A673 (cell line): Measurements from ENCODE around the gene TCF7L2. TPM values are rescaled to one million over a fixed set of nuclear protein-coding genes. Genes with fewer than 3 reads are reported as not detected.

ENCODE experiments used
- BruUV-seq: library from RNA; stranded (reverse); fragments of 400-500 nt; replicated peaks from 2 replicates; lab custom pipeline; 2021; lab: Mats Ljungman, UMichigan
- CTCF ChIA-PET: fragments of 300-600 bp; sonication (Branson Sonifier 250); formaldehyde crosslinking; loops from one replicate; lab custom pipeline; 2022; ENCODE audit warnings: antibody characterized with exemption; lab: Charles Lee
- POLR2A ChIA-PET: fragments of 300-600 bp; sonication (Branson Sonifier 250); formaldehyde crosslinking; loops from one replicate; lab custom pipeline; 2022; ENCODE audit warnings: antibody characterized with exemption; ENCODE audit not compliant: low non-redundant PET; lab: Charles Lee
- DNase-seq: peaks from one replicate; pipeline ENCODE4 v3.0.0-alpha.2; 2015; ENCODE audit warnings: low spot score
- H3K27ac ChIP-seq: fragments of 200-600 bp; sonication (generic); 2 replicates; pipeline ENCODE4 v1.5.1; 2016; ENCODE audit warnings: mixed run types, low read depth, mild to moderate bottlenecking, mixed read lengths, antibody characterized with exemption, low read length; ENCODE audit not compliant: poor library complexity, severe bottlenecking
- H3K27me3 ChIP-seq: fragments of 200-600 bp; sonication (generic); replicated peaks from 2 replicates; pipeline ENCODE4 v1.6.1; 2017; ENCODE audit warnings: mixed run types, low read depth, mild to moderate bottlenecking, mixed read lengths, antibody characterized with exemption, low read length; ENCODE audit not compliant: insufficient read depth, poor library complexity
- H3K36me3 ChIP-seq: fragments of 200-600 bp; sonication (generic); 2 replicates; pipeline ENCODE4 v1.6.1; 2016; ENCODE audit warnings: mixed run types, mild to moderate bottlenecking, mixed read lengths, antibody characterized with exemption, low read length; ENCODE audit not compliant: insufficient read depth, poor library complexity, severe bottlenecking
- H3K4me1 ChIP-seq: fragments of 200-600 bp; sonication (generic); 2 replicates; pipeline ENCODE4 v1.6.1; 2017; ENCODE audit warnings: mixed run types, mild to moderate bottlenecking, mixed read lengths, antibody characterized with exemption, low read length; ENCODE audit not compliant: insufficient read depth, poor library complexity, severe bottlenecking
- H3K4me3 ChIP-seq: fragments of 200-600 bp; sonication (generic); 2 replicates; pipeline ENCODE4 v1.5.1; 2016; ENCODE audit warnings: low read depth, mixed run types, mild to moderate bottlenecking, mixed read lengths, low read length; ENCODE audit not compliant: poor library complexity, severe bottlenecking
- H3K9me3 ChIP-seq: fragments of 200-600 bp; sonication (generic); 2 replicates; pipeline ENCODE4 v1.6.1; 2016; ENCODE audit warnings: mixed run types, low read depth, mild to moderate bottlenecking, mixed read lengths, antibody characterized with exemption, low read length; ENCODE audit not compliant: poor library complexity, severe bottlenecking
- CTCF ChIP-seq: fragments of 300-800, 200-600 bp; sonication (generic); conservative IDR thresholded peaks from 2 replicates; pipeline ENCODE4 v1.5.1; 2017; ENCODE audit warnings: low read depth, mild to moderate bottlenecking, antibody characterized with exemption, low read length, moderate library complexity, mixed read lengths
- EZH2 ChIP-seq: fragments of 200-600 bp; sonication (generic); IDR thresholded peaks from 2 replicates; pipeline ENCODE4 v1.6.1; 2017; ENCODE audit warnings: borderline replicate concordance, low read depth, mild to moderate bottlenecking, mixed read lengths, antibody characterized with exemption, low read length; ENCODE audit not compliant: poor library complexity, severe bottlenecking
- intact Hi-C: fragments of 100-400 bp; cut with micrococcal nuclease; formaldehyde crosslinking; loops from one replicate; pipeline ENCODE4 v1.10.0; 2022; ENCODE audit not compliant: unreplicated experiment
- total RNA-seq: library from RNA; stranded (reverse); gene quantifications from 2 replicates; pipeline ENCODE4 v1.2.3, GENCODE V29; 2021

TCF7L2 gene
- total RNA-seq, 1 experiment from 2014 or later = 16.8 TPM

- ChIA-PET POLR2A (no interaction called here), CTCF (no interaction called here)
- no peak overlapping the region for H3K4me3 ChIP-seq
- H3K9me3 ChIP-seq = no peaks in the 10 kb centered on the region
- DNase-seq = no peak
- no peaks in the 10 kb centered on the region for H3K27me3 ChIP-seq
- no peak overlapping the region for H3K27ac ChIP-seq
- TF ChIP-seq EZH2 = no peak
- no peak for TF ChIP-seq CTCF
- no peaks in the 10 kb centered on the region for H3K36me3 ChIP-seq
- intact Hi-C loops = no loop called here
- no peaks in the 10 kb centered on the region for H3K4me1 ChIP-seq
- no TSS peak for BruUV-seq
Measured at GRCh38 chr10:113199459-113199858, 249.4 kb downstream of the TCF7L2 start.

GRCh38 chr10:113202011-113202410 lies 252.0 kb downstream of the TCF7L2 start:
- DNase-seq = no peak
- no peaks in the 10 kb centered on the region for H3K27me3 ChIP-seq
- H3K27ac ChIP-seq = no peak overlapping the region
- ChIA-PET CTCF (interaction anchor here (0.6 kb wide), 2 partner anchors 29 to 195 kb away, joined by 6 to 9 read pairs; no protein-coding TSS in a partner anchor), POLR2A (no interaction called here)
- no peak for TF ChIP-seq EZH2
- no peak for TF ChIP-seq CTCF
- no peaks in the 10 kb centered on the region for H3K36me3 ChIP-seq
- intact Hi-C loops = no loop called here
- H3K4me1 ChIP-seq = no peaks in the 10 kb centered on the region
- no TSS peak for BruUV-seq
- no peak overlapping the region for H3K4me3 ChIP-seq
- no peaks in the 10 kb centered on the region for H3K9me3 ChIP-seq

- no peak for DNase-seq
- intact Hi-C loops = no loop called here
- ChIA-PET POLR2A (no interaction called here), CTCF (no interaction called here)
- H3K4me1 ChIP-seq = no peaks in the 10 kb centered on the region
- BruUV-seq = no TSS peak
- H3K9me3 ChIP-seq = no peaks in the 10 kb centered on the region
- no peak overlapping the region for H3K27ac ChIP-seq
- H3K27me3 ChIP-seq = no peaks in the 10 kb centered on the region
- no peaks in the 10 kb centered on the region for H3K36me3 ChIP-seq
- TF ChIP-seq EZH2 (no peak), CTCF (no peak)
- no peak overlapping the region for H3K4me3 ChIP-seq
Measured at GRCh38 chr10:113207924-113208323, 257.9 kb downstream of the TCF7L2 start.
